ENCODE results near the gene FAXDC2. TPM values are rescaled to one million over a fixed set of nuclear protein-coding genes. Genes with fewer than 3 reads are reported as not detected.
"Not testable (repeated sequence)": the region's sequence is repeated elsewhere in the genome, so short reads cannot be mapped to it uniquely, and the experiment has no call there.

Gene FAXDC2
- total and polyA plus RNA-seq, 5 donors: 12.7 to 34.6 (median 27.6) TPM

DNA sequence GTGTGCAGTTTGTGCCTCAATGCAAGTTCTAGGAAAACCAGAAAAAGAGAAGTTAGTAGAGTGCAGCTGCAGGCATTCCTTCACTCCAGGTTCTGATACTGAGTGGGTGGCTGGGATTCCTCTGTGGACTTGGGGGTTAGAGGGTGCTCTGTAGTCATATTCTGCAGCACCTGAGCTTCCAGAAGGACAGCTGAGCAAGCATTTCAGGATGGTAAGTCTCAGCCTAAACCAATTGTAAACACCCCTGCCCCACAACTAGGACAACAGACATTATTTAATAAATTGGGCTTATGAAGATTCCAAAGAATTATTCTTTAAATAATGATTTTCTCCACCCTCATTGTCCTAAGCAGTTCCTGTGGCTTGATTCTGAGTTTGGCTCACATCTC is 9.1 kb downstream of the FAXDC2 start:
- intact Hi-C loops (cut with DNase I): no loop called here
- ATAC-seq (no peak), DNase-seq (no peak)
- no peak overlapping the region for H3K4me3 ChIP-seq (ENCODE audit: low read length)
- H3K27ac ChIP-seq (ENCODE audit: low read length): no peak overlapping the region
- peaks cover 4% of the 10 kb centered on the region for H3K4me1 ChIP-seq (ENCODE audit: control insufficient read depth, insufficient read depth, low read length)
- H3K9me3 ChIP-seq (ENCODE audit: control insufficient read depth, low read length): no peaks in the 10 kb centered on the region
- no peaks in the 10 kb centered on the region for H3K27me3 ChIP-seq (ENCODE audit: control insufficient read depth, insufficient read depth)

DNA sequence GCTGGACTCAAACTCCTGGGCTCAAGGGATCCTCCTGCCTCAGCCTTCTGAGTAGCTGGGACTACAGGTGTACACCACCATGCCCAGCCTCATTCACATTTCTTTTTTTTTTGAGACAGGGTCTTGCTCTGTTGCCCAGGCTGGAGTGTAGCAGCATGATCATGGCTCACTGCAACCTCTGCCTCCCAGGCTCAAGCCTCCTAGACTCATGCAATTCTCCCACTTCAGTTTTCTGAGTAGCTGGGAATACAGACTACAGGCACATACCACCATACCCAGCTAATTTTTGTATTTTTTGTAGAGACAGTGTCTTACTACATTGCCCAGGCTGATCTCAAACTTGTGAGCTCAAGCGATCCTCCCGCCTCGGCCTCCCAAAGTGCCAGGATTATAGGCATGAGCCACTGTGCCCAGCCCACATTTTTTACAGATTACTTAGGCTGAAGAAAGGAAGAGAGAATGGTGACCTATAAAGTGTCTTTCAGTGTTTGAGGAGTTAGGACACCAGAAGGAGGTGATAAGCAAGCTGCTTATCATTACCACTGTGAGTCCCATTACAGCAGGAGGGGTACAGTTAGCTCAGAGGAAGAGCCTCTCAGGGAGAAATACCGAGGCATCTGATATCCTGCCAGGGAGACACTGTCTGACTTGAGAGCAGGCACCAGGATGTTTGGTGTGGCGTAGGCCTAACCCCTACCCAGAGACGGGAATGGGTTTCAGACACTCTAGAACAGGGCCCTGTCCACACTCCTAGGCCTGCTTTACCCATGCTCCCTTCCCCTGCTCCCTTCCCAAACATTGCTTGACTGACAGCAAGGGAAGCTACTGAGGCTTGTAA is 9.7 kb downstream of the FAXDC2 start:
- Histone ChIP-seq H3K4me3 (ENCODE audit: low read length) (no peak overlapping the region), H3K27me3 (ENCODE audit: control insufficient read depth, insufficient read depth) (no peaks in the 10 kb centered on the region), H3K4me1 (ENCODE audit: control insufficient read depth, insufficient read depth, low read length) (peaks cover 4% of the 10 kb centered on the region), H3K27ac (ENCODE audit: low read length) (no peak overlapping the region), H3K9me3 (ENCODE audit: control insufficient read depth, low read length) (no peaks in the 10 kb centered on the region)
- DNase-seq: no peak
- ATAC-seq: peak in 1 of 2 donors; percentile 21
- WGBS: 69% methylated on average over 6 of the region's 6 CpGs
- intact Hi-C loops (cut with DNase I): no loop called here

DNA sequence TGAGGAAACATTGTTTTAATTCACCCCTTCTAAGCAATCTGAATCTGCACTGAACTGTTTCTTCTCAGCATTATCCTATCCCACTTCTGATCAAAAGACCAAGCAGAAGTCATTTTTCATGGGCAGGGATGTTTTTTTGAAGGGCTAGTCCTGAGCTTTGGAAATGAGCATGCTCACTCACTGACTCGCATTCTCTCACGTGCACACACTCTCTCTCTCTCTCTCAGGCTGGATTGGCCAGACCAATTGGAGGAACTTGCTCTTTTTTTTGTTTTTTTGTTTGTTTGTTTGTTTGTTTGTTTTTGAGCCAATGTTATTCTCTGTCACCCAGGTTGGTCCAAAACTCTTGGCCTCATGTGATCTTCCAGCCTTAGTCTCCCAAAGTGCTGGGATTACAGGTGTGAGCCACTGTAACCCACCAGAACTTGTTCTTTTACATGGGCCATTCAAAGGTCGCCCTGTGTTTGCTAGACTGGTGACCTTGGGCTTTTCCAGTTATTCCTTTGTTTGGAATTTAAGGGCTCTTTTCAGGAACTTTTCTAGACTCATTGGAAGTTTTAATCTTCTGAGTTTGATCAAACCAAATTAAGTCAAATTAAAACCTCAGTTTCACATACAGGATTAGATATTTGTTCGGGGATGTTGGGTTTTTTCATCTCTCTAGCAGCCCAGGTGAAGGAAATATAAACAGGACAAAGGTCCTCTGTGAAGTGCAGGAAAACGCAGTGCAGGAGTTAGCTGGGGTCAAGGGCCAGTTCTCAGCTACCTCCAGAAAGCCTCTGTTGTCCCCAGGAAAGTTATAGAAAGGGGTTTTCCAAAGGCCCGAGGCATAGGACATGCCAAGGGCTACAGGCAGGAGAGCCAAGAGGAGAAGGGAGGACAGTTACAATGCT is 13.1 kb downstream of the FAXDC2 start:
- Histone ChIP-seq H3K27ac (ENCODE audit: low read length) (no peak overlapping the region), H3K9me3 (ENCODE audit: control insufficient read depth, low read length) (no peaks in the 10 kb centered on the region), H3K4me1 (ENCODE audit: control insufficient read depth, insufficient read depth, low read length) (peaks cover 4% of the 10 kb centered on the region), H3K27me3 (ENCODE audit: control insufficient read depth, insufficient read depth) (no peaks in the 10 kb centered on the region), H3K4me3 (ENCODE audit: low read length) (no peak overlapping the region)
- intact Hi-C loops (cut with DNase I): no loop called here
- 87% methylated on average over 6 of the region's 6 CpGs for WGBS
- DNase-seq: no peak
- ATAC-seq: no peak

DNA sequence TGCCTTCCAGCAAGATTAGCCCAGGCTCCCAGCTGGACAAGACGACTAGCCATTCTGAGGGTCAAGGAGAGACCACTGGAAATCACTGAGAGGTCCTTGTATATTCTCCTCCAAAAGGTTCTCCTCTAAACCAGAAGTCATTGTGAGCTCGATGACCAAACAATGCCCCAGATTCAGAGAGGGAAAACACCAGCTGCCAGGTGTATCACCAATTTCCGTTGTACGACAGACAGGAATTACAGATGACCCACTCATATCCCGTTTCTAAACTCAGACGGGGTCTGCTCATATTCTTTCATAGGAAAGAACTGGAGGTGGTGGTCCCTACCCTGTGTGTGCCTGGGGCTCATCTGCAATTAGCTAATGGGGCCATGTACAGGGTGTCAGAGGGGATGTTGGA is 14.2 kb downstream of the FAXDC2 start:
- H3K4me3 ChIP-seq (ENCODE audit: low read length): no peak overlapping the region
- H3K27me3 ChIP-seq (ENCODE audit: control insufficient read depth, insufficient read depth): no peaks in the 10 kb centered on the region
- no peaks in the 10 kb centered on the region for H3K9me3 ChIP-seq (ENCODE audit: control insufficient read depth, low read length)
- no peak for ATAC-seq
- no peak overlapping the region for H3K27ac ChIP-seq (ENCODE audit: low read length)
- DNase-seq: no peak
- 88% methylated on average over 6 of the region's 6 CpGs for WGBS
- H3K4me1 ChIP-seq (ENCODE audit: control insufficient read depth, insufficient read depth, low read length): peaks cover 4% of the 10 kb centered on the region
- intact Hi-C loops (cut with DNase I): no loop called here

DNA sequence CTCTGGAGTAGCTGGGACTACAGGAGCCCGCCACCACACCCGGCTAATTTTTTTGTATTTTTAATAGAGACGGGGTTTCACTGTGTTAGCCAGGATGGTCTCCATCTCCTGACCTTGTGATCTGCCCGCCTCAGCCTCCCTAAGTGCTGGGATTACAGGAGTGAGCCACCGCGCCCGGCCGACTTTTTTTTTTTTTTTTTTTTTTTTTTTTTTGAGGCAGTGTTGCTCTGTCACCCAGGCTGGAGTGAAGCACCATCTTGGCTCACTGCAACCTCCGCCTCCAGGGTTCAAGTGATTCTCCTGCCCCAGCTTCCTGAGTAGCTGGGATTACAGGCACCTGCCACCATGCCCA is 14.7 kb downstream of the FAXDC2 start:
- H3K27ac ChIP-seq (ENCODE audit: low read length); H3K9me3 ChIP-seq (ENCODE audit: control insufficient read depth, low read length); H3K27me3 ChIP-seq (ENCODE audit: control insufficient read depth, insufficient read depth); ATAC-seq; H3K4me3 ChIP-seq (ENCODE audit: low read length); intact Hi-C loops (cut with DNase I); H3K4me1 ChIP-seq (ENCODE audit: control insufficient read depth, insufficient read depth, low read length): not testable (repeated sequence)
- peak in 1 of 3 donors; percentile 46 for DNase-seq
- 77% methylated on average over 9 of the region's 9 CpGs for WGBS

DNA sequence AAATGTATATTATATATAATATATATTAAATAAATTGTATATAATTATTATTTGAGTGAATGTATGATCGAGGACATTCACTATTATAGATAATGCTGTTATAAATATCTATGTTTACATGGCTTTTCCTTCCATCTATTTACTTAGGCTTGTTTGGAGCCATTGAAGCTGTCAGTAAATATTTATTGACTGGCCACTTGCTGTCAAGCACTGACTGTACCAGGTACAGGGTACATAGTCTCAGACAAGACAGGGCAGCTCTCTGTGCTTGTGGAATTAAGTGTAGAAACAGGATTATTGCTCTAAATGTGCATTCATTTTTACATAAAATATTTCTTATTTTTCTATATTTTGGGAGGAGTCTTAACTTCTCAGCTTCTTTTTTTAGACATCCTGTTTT is 16.4 kb downstream of the FAXDC2 start:
- 95% methylated on average over 1 of the region's 1 CpG for WGBS
- no peak overlapping the region for H3K4me3 ChIP-seq (ENCODE audit: low read length)

DNA sequence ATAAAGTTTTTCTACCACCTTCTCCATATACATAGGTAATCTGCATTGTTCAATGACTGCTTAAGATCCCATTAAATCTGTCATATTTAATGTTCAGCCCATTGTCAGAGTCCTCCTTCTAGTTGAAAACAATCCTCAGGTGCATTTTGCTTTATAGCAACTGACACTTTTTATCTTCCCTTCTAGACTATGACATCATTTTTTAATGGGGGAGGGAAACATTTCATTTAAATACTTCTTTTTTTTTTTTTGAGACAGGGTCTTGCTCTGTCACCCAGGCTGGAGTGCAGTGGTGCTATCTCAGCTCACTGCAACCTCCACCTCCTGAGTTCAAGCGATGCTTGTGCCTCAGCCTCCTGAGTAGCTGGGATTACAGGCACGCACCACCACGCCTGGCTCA is 17.6 kb downstream of the FAXDC2 start:
- DNase-seq; H3K4me1 ChIP-seq (ENCODE audit: control insufficient read depth, insufficient read depth, low read length); H3K4me3 ChIP-seq (ENCODE audit: low read length); H3K27ac ChIP-seq (ENCODE audit: low read length); intact Hi-C loops (cut with DNase I); H3K27me3 ChIP-seq (ENCODE audit: control insufficient read depth, insufficient read depth); H3K9me3 ChIP-seq (ENCODE audit: control insufficient read depth, low read length); ATAC-seq: not testable (repeated sequence)
- 98% methylated on average over 3 of the region's 3 CpGs for WGBS

More for the DNA sequence above, 16.4 kb downstream of the FAXDC2 start:
- Histone ChIP-seq H3K9me3 (ENCODE audit: control insufficient read depth, low read length) (no peaks in the 10 kb centered on the region), H3K27me3 (ENCODE audit: control insufficient read depth, insufficient read depth) (no peaks in the 10 kb centered on the region), H3K27ac (ENCODE audit: low read length) (no peak overlapping the region), H3K4me1 (ENCODE audit: control insufficient read depth, insufficient read depth, low read length) (peaks cover 4% of the 10 kb centered on the region)
- no peak for DNase-seq
- intact Hi-C loops (cut with DNase I): no loop called here
- ATAC-seq: no peak

DNA sequence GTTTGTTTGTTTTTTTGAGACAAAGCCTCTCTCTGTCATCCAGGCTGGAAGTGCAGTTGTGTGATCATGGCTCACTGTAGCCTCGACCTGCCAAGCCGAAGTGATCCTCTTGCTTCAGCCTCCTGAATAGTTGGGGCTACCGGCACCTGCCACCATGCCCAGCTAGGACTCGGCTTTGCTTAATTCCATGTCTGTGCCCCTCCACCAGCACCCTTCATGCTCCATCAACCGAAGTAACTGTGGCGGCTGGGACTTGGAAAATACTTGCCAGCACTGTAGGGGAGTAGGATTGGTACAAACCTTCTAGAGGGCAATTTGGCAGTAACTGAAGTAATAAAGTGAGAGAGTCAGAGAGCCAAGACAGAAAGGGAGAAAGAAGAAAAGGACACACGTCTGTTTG is 19.0 kb downstream of the FAXDC2 start:
- Histone ChIP-seq H3K4me1 (ENCODE audit: control insufficient read depth, insufficient read depth, low read length) (peaks cover 4% of the 10 kb centered on the region), H3K27me3 (ENCODE audit: control insufficient read depth, insufficient read depth) (no peaks in the 10 kb centered on the region), H3K27ac (ENCODE audit: low read length) (no peak overlapping the region), H3K4me3 (ENCODE audit: low read length) (no peak overlapping the region), H3K9me3 (ENCODE audit: control insufficient read depth, low read length) (no peaks in the 10 kb centered on the region)
- DNase-seq (no peak), ATAC-seq (no peak)
- intact Hi-C loops (cut with DNase I): no loop called here
- WGBS: 89% methylated on average over 7 of the region's 7 CpGs

DNA sequence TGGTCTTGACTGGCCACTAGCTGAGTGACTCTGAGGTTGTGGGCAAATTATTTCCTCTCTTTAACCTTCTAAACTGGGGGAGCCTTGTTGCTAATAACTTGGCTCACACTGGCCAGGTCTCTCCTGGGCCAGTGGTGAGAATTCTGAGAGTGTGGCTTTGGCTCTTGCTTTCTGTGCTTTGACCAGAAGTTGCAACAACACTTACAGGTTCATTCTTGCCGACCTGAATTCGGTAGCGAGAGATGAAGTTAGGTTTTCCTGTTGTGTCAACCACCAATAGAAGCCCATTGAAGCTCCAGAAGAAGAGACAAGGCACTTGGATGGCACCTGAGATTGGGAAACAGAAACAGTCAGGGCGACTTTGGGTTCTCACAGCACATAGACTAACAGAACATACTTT is 19.8 kb downstream of the FAXDC2 start:
- Histone ChIP-seq H3K27ac (ENCODE audit: low read length) (no peak overlapping the region), H3K4me3 (ENCODE audit: low read length) (no peak overlapping the region), H3K4me1 (ENCODE audit: control insufficient read depth, insufficient read depth, low read length) (peaks cover 4% of the 10 kb centered on the region), H3K27me3 (ENCODE audit: control insufficient read depth, insufficient read depth) (no peaks in the 10 kb centered on the region), H3K9me3 (ENCODE audit: control insufficient read depth, low read length) (no peaks in the 10 kb centered on the region)
- DNase-seq (no peak), ATAC-seq (no peak)
- intact Hi-C loops (cut with DNase I): no loop called here
- 92% methylated on average over 4 of the region's 4 CpGs for WGBS

DNA sequence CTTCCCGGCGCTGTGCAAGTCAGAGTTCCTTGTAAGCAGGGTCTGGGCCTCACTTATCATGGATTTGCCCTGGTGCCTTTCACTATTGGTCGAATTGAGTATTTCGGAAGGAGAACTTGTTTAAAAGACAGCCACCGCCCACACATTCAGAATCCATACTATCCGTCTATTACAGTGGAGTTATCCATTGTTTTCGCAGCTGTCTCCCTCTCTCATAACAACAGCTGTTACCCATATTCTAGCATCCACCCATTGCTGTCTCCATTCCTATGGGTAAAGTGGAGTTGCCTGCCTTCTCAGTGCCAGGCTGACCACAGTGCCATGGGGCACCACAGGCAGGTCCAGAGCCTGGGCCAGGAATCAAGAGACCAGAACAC is 20.2 kb downstream of the FAXDC2 start:
- ATAC-seq: no peak
- WGBS: 84% methylated on average over 7 of the region's 7 CpGs
- H3K27me3 ChIP-seq (ENCODE audit: control insufficient read depth, insufficient read depth): no peaks in the 10 kb centered on the region
- no peaks in the 10 kb centered on the region for H3K9me3 ChIP-seq (ENCODE audit: control insufficient read depth, low read length)
- no peak overlapping the region for H3K4me3 ChIP-seq (ENCODE audit: low read length)
- peaks cover 4% of the 10 kb centered on the region for H3K4me1 ChIP-seq (ENCODE audit: control insufficient read depth, insufficient read depth, low read length)
- no peak overlapping the region for H3K27ac ChIP-seq (ENCODE audit: low read length)
- no peak for DNase-seq
- intact Hi-C loops (cut with DNase I): no loop called here

DNA sequence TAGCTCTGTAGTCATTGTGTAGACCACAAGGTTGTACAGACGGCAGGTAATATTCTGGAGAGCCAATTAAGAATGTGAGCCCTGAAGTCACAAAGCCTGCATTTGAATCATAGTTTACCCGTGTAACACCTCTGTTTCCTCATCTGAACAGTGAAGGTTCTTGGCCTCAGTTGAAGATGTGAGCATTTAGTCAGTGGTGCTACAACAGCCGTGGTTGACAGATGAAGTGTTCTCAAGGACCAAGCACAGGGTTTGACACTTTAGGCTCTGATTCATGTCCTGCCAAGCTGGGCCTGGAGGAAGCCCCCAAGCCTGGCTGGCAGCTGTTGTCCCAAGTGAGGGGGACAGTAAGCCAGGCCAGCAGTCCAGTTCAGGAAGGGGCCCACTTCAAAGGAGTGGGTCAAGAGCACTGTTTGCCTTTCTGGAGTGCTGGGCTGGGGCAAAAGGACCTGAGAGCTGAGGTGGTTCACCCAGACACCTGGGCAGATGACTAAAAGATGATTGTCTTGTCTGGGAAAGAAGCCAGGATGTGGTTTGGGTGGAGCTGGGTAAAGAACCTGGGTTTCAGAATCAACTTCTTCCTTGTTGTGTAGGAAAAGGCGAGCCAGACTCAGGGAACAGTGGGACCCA is 20.7 kb downstream of the FAXDC2 start:
- Histone ChIP-seq H3K27me3 (ENCODE audit: control insufficient read depth, insufficient read depth) (no peaks in the 10 kb centered on the region), H3K4me3 (ENCODE audit: low read length) (no peak overlapping the region), H3K9me3 (ENCODE audit: control insufficient read depth, low read length) (no peaks in the 10 kb centered on the region), H3K4me1 (ENCODE audit: control insufficient read depth, insufficient read depth, low read length) (peaks cover 2% of the 10 kb centered on the region), H3K27ac (ENCODE audit: low read length) (no peak overlapping the region)
- intact Hi-C loops (cut with DNase I): no loop called here
- DNase-seq (no peak), ATAC-seq (peak in 1 of 2 donors; percentile 18)
- WGBS: 79% methylated on average over 4 of the region's 4 CpGs
